LoVo (cell line): ENCODE data around the gene ASCL1.

Experiments
- DNase-seq: peaks from one replicate; pipeline ENCODE4 v3.0.0-alpha.2; 2016; ENCODE audit warnings: low spot score

ASCL1 gene

GRCh38 chr12:102957339-102958050 is at the start of gene ASCL1:
ASCL1 (plus strand) TSS chr12:102957674; CDS start chr12:102958245, 571 bp downstream.
- DNase-seq = no peak

- no peak for DNase-seq
Measured at GRCh38 chr12:102907918-102908317, 49.6 kb upstream of the ASCL1 start.

GRCh38 chr12:102910137-102910536 is 47.3 kb upstream of the ASCL1 start:
- no peak for DNase-seq

- no peak for DNase-seq
Measured at GRCh38 chr12:102910792-102911191, 46.7 kb upstream of the ASCL1 start.

GRCh38 chr12:102911320-102911719 is 46.2 kb upstream of the ASCL1 start:
- no peak for DNase-seq

- DNase-seq = no peak
Measured at GRCh38 chr12:102912258-102912657, 45.2 kb upstream of the ASCL1 start.

- DNase-seq = no peak
Measured at GRCh38 chr12:102913453-102914226, 43.8 kb upstream of the ASCL1 start.

DNA sequence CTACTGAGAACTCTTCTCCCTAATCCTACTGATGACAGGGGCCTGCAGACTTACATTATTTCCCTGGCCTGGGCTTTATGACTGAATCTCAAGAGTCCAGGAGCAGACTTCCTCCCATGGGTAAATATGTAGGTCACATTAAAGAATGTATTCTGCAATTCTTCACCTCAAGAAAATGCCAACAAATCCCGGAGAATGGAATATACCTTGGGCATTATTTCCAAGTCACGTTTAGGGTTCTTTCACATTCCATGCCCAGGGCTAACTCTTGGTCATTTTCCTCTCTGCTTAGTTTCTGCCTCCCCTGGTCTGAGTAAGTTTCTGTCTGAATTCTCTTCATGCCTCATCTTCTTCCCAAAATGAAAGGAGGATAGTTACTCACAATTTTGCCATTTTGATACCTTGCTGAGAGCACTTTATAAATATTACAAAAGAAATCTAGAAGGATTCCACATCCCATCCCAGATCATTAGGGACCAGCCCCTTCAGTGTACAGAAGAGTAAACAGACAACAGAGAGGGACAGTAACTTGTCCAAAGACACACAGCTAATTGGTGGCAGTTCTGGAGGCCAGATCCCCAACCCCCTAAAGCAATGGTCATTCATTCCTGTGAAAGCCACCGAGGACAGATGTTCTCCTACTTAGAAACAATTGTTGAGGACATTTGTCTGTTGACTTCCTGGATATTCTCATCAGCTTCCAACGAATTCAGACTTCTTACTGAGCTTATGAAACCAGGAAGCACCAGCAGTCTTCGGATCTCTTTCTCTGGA is 41.0 kb upstream of the ASCL1 start:
- no peak for DNase-seq

- peak; percentile 37 for DNase-seq
Measured at GRCh38 chr12:102917026-102917787, 40.3 kb upstream of the ASCL1 start, which contains the start of gene PAH. PAH (minus strand) TSS chr12:102917244; CDS start chr12:102917130, 114 bp downstream.

DNA sequence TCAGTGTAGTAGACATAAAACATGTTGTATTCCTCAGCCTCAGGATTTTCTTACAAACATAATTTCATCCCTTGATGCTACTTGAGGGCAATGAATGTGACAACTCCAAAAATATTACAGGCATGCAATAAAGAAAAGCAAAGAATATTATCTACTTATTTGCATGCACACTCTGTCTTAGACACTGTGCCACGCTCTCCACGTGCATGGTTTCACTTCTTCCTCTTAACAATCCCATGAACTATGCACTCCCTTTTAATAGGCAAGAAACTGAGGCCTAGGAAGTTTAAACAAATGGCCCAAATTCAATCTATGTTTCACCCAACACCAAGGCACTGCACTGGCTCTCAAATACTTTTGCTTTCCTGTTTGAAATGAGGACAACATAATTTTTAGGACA is 38.6 kb upstream of the ASCL1 start:
- no peak for DNase-seq

DNA sequence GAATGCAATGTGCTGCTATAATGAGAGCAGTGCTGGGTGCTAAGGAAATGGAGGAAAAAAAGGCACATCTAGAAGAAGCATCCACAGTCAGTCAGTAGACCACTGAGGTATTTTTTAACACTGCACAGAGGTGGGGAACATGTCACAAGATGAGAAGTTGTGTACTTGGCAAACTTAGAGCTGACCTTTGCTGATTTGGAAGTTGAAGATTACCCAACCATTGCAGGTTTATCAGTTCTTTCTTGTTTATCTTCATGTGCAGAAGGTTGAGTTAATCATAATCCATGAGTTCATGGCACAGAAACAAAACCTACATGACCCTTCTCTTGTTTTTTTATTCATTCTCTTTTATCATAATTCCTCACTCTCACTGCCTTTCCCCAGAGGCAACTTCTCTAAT is 37.2 kb upstream of the ASCL1 start:
- no peak for DNase-seq

DNA sequence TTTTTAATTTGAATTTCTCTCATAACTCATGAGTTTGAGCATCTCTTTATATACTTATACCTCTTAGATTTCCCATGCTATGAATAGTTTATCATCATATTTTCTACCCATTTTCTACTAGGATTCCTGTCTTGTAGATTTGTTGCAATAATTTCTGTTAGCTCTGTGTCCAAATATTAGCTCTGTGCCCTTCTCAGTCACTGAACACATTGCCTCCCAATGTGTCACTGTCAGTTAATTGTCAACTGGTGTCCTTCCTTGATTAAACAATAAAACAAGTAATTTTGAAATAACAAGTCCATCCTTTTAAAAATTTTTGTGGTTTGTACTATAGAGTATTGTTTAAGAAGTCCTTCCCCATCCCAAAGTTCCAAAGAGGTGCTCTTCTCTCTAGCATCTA is 36.2 kb upstream of the ASCL1 start:
- DNase-seq = no peak

DNA sequence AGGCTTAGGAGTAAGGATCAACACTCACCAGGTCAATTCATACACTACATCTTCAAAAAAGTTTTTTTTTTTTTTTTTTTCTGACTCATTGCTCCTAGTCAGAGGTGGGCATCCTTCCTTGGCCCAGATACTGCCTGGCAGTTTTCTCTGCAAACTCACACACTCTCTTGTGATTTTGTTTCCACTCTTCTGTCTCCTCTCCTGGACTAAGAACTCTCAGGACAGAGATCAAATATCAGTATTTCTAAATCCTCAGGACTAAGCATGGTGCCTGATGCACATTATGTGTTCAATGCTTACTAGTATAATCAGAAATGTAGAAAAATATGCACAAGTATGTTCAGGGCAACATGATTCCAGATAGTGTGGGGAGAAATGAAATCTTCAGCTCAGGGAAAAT is 30.3 kb upstream of the ASCL1 start:
- no peak for DNase-seq

GRCh38 chr12:102933168-102933567 is 24.3 kb upstream of the ASCL1 start:
- no peak for DNase-seq

DNA sequence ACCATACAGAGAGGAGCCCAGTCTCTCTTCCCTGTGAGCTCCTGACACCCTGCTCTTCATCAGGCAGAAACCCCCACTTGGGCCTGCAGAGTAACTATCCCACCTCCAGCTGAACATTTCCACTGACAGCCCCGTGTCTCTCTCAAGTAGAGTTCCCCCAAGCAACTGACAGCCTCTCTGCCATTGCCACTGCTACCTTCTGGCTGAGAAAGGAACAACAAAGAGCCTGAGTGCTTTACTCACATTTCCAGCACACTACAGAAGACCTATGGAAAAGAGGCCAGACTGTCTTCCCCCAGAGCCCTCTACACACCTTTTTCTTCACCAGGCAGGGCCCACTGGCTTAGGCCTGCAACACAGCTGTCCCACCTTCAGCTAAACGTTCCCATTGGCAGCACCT is 18.4 kb upstream of the ASCL1 start:
- DNase-seq = no peak

DNA sequence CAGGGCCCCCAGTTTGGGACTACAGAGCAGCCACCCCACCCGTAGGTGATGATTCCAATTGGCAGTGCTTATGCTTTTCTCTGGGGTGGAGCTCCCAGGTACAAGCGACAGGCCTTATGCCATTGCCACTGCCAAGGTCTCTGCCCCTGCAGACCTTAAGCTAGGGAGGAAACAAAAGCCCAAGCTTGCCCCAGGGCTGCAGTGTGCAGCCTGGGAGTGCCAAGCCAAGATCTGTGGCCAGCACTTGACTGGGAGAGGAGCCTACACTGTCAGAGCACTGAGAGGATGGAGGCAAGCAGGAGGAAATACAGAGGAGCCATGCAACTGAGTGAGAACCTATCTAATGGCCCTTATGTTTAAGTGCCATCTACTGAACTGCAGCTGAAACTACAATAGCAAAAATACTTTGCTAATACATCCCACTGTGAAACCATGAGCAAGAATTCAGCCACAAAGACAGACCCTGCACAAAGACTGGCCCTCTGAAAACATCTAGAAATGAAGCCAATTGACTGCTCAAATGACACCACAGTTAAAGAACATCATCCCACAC is 17.7 kb upstream of the ASCL1 start:
- DNase-seq = no peak

- DNase-seq = no peak
Measured at GRCh38 chr12:102946042-102946441, 11.4 kb upstream of the ASCL1 start.

DNA sequence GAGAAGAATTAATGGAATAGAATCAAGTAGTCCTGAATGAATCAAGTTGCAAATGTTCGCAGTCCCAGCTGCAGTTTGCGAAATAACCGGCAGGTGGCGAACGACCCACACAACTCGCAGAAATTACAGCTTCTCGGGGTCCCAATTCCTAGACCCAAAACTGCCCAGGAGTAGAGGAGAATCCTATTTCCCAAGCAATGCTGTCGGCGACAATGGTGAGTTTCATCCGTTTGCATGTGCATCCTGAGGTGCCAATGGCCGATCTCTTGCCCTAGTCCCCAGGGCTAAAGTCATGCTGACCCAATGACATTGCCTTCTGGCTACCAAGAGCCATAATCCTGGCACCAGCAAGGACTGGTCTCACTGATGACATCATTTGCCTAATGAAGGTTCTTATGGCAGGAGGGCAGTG is 8.5 kb upstream of the ASCL1 start:
- peak; percentile 32 for DNase-seq

DNA sequence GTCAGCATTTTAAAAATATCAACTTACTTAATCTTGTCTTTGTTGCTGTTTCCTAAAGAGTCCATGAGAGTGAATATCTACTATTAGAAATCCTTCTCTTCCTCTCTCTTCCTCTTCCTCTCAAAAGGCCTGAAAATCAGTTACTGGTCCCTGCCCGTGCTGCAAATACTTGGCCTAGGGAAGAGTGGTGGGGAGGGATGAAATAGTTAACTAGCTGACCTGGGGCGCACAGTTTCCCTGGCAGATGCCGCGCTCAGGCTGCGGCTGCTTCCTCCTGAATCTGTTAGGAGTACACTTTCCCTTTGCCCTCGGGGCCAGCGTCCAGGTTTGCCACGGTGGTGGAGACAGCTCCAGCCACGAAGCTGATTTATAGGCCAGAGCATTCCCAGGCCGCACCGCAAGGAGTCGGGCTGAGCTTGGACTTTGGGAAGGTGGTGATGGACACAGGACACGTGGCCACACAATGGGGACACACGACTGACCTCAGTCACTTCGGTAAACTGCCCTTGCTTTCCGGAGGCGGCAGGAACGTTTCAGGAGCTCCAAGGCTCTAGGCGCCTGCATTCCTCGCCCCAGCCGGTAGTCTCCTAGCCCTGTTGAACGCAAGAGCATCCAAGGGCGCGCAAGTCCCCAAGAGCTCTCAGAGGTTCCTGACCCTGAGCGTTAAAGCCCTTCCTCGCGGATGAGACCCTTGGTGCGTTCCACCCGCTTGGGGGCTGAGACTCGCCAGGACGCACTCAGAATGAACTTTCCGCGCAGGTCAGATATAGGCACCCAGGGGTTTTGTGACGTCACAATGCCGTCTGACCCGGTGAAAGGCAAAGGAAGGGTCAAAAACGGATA is 7.1 kb upstream of the ASCL1 start:
- DNase-seq = no peak

DNA sequence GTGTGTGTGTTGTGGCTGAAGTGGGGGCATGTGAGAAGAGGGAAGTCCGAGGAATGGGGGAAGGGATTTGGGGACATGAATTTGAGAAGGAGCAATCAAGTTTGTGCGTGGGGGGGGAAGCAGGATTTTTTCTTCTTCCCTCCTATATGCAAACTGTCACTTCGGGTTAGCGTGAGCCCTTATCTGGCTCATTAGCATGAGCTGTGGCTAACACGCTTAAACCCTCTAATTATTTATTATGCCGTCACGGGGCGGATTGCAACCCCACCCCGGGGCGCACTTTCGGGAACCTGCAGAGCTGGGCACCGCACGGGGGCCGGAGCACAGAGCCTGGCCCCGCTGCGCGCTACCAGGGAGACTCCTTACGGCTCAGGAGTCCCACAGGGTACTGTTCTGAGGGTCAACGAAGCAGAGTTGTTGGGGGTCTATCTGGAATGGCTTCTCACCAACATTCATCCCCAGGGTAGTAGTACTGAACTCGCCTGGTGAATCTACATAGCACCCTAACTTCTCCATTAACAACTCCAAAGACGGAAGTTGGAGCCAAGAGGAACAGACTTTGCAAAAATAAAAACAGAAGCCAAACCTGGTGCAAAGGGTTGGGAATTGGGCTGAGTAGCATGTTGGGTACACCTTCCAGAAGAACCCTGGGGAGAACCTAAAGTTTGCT is 6.4 kb upstream of the ASCL1 start:
- no peak for DNase-seq
